K562 (cell line): ENCODE results near the gene PLAC8L1. TPM values are rescaled to one million over a fixed set of nuclear protein-coding genes. Genes with fewer than 3 reads are reported as not detected.

ENCODE experiments used
- ATAC-seq: fragments of 200-7000 bp; cut with Tn5 transposase; 3 replicates; pipeline ENCODE4 v1.9.1; 2020; ENCODE audit warnings: moderate library complexity
- BruUV-seq: library from RNA; stranded (reverse); fragments of 400-500 nt; replicated peaks from 2 replicates; lab custom pipeline; 2021; lab: Mats Ljungman, UMichigan
- CTCF ChIA-PET: fragments of 300-600 bp; formaldehyde crosslinking; extraction: SDS; loops from one replicate; lab custom pipeline; 2021; ENCODE audit warnings: low intra/inter-chr PET ratio; lab: Yijun Ruan, JAX
- POLR2A ChIA-PET: fragments of 300-600, 350-650 bp; sonication (Branson Sonifier 250); formaldehyde crosslinking; extraction: SDS; loops from one replicate; lab custom pipeline; 2021; ENCODE audit warnings: antibody characterized with exemption, inconsistent platforms; lab: Yijun Ruan, JAX
- DNase-seq, 4 experiments: peaks; one replicate each; pipeline versions ENCODE4 v3.0.0 to v3.0.0-alpha.2; 2011 to 2018; ENCODE audit warnings: low spot score in 3 of 4, mixed read lengths in 3 of 4; ENCODE audit errors: extremely low read depth in 1 of 4
- FAIRE-seq: peaks from 2 replicates; lab custom pipeline; 2011; peaks lifted over from hg19 to GRCh38; lab: Jason Lieb, UNC
- H2AFZ ChIP-seq: 2 replicates; pipeline ENCODE4 v1.6.0; 2011; ENCODE audit warnings: low read depth, low read length, control low read depth, inconsistent platforms
- H3K27ac ChIP-seq: fragments of 200-600 bp; 3 replicates; pipeline ENCODE4 v1.8.0; 2011; ENCODE audit warnings: low read depth, mild to moderate bottlenecking, control low read depth, inconsistent platforms, low read length, moderate library complexity, mixed read lengths; ENCODE audit errors: extremely low read depth
- H3K27me3 ChIP-seq, 2 experiments: fragments of 300-600 bp in 1 of 2; 2 replicates in 1 of 2; 3 replicates in 1 of 2; pipeline versions ENCODE4 v1.6.0 to v1.8.0; 2011; ENCODE audit warnings: inconsistent platforms in 2 of 2, low read length in 2 of 2, mild to moderate bottlenecking in 1 of 2, mixed read lengths in 1 of 2, moderate library complexity in 1 of 2; ENCODE audit not compliant: control insufficient read depth in 2 of 2, insufficient read depth in 2 of 2
- H3K36me3 ChIP-seq: fragments of 300-600 bp; 3 replicates; pipeline ENCODE4 v1.8.0; 2011; ENCODE audit warnings: mild to moderate bottlenecking, low read length, inconsistent platforms; ENCODE audit not compliant: control insufficient read depth, insufficient read depth
- H3K4me1 ChIP-seq, 2 experiments: fragments of 200-600 bp in 1 of 2; replicated peaks in 1 of 2; 2 replicates in 1 of 2; 3 replicates in 1 of 2; pipeline versions ENCODE4 v1.5.1 to v1.8.0; 2011; ENCODE audit warnings: inconsistent platforms in 2 of 2, low read length in 2 of 2, mild to moderate bottlenecking in 1 of 2, mixed read lengths in 1 of 2, moderate library complexity in 1 of 2; ENCODE audit not compliant: control insufficient read depth in 2 of 2, insufficient read depth in 2 of 2
- H3K4me2 ChIP-seq: 2 replicates; pipeline ENCODE4 v1.6.1; 2011; ENCODE audit warnings: low read length, control low read depth, inconsistent platforms, mixed read lengths; ENCODE audit not compliant: insufficient read depth
- H3K4me3 ChIP-seq: fragments of 200-600 bp; sonication (generic), shearing (Covaris generic); 2 replicates; pipeline ENCODE4 v1.5.1; 2016; ENCODE audit warnings: control low read depth, inconsistent platforms
- H3K79me2 ChIP-seq: fragments of 200-600 bp; 3 replicates; pipeline ENCODE4 v1.8.0; 2011; ENCODE audit warnings: low read length, inconsistent platforms; ENCODE audit not compliant: control insufficient read depth, insufficient read depth
- H3K9ac ChIP-seq, 2 experiments: 2 replicates each; pipeline versions ENCODE4 v1.6.0 to v1.6.1; 2011; ENCODE audit warnings: low read depth in 2 of 2, low read length in 2 of 2, control low read depth in 1 of 2, inconsistent platforms in 1 of 2, mild to moderate bottlenecking in 1 of 2, mixed read lengths in 1 of 2; ENCODE audit not compliant: insufficient read depth in 1 of 2
- H3K9me1 ChIP-seq: one replicate; pipeline ENCODE4 v1.6.0; 2011; ENCODE audit warnings: inconsistent platforms, mild to moderate bottlenecking, low read length, moderate library complexity; ENCODE audit not compliant: control insufficient read depth, insufficient read depth
- H3K9me3 ChIP-seq: replicated peaks from 2 replicates; pipeline ENCODE4 v1.5.1; 2011; ENCODE audit warnings: low read depth, low read length, inconsistent platforms; ENCODE audit not compliant: control insufficient read depth, insufficient read depth
- H4K20me1 ChIP-seq: replicated peaks from 2 replicates; pipeline ENCODE4 v1.6.1; 2011; ENCODE audit warnings: low read length, inconsistent platforms, mixed read lengths; ENCODE audit not compliant: control insufficient read depth, insufficient read depth
- CEBPB ChIP-seq: fragments of 450-650 bp; IDR thresholded peaks from 2 replicates; pipeline ENCODE4 v1.6.1; 2016; ENCODE audit warnings: missing genetic modification characterization, missing compliant biosample characterization
- DIDO1 ChIP-seq: fragments of 450-650 bp; IDR thresholded peaks from 2 replicates; pipeline ENCODE4 v1.6.1; 2016; ENCODE audit warnings: low read depth, missing biosample characterization, missing genetic modification characterization
- EP400 ChIP-seq: fragments of 450-650 bp; IDR thresholded peaks from 2 replicates; pipeline ENCODE4 v1.6.1; 2017; ENCODE audit warnings: antibody characterized with exemption, mild to moderate bottlenecking, moderate library complexity
- GTF2B ChIP-seq: IDR thresholded peaks from 2 replicates; pipeline ENCODE4 v1.6.1; 2011; ENCODE audit not compliant: insufficient read length; ENCODE audit errors: extremely low read depth
- GTF2E2 ChIP-seq: fragments of 200-800 bp; sonication (Bioruptor generic); IDR thresholded peaks from 2 replicates; pipeline ENCODE4 v1.6.1; 2016; ENCODE audit warnings: missing genetic modification characterization, missing compliant biosample characterization
- TFAM ChIP-seq: fragments of 250-450 bp; sonication (Bioruptor Pico); conservative IDR thresholded peaks from 2 replicates; pipeline ENCODE4 v1.5.0; 2021; ENCODE audit warnings: mild to moderate bottlenecking, moderate library complexity
- ZKSCAN8 ChIP-seq: fragments of 200-800 bp; sonication (Bioruptor generic); IDR thresholded peaks from 2 replicates; pipeline ENCODE4 v1.6.1; 2016; ENCODE audit warnings: missing genetic modification characterization, missing compliant biosample characterization
- ZNF184 ChIP-seq: sonication (generic); formaldehyde crosslinking; IDR thresholded peaks from 2 replicates; pipeline ENCODE4 v1.5.0; 2020; ENCODE audit warnings: missing genetic modification reagents
- WGBS: fragments of 100-300 bp; shearing (Covaris generic); methylation state at CpG from one replicate; pipeline ENCODE4 v1.1.6; 2016; ENCODE audit warnings: low coverage, mixed read lengths; ENCODE audit not compliant: insufficient coverage; ENCODE audit errors: missing lambda C conversion rate; 5-methylcytosine and 5-hydroxymethylcytosine counted together
- in situ Hi-C: fragments of 300-500 bp; cut with MboI; formaldehyde crosslinking; loops from 4 replicates; pipeline ENCODE4 v1.15.0; 2018; ENCODE audit warnings: inconsistent platforms, mixed read lengths
- intact Hi-C: fragments of 100-400 bp; cut with micrococcal nuclease; formaldehyde crosslinking; loops from 2 replicates; pipeline ENCODE4 v1.14.2; 2022
- polyA plus RNA-seq, 8 experiments: library from polyadenylated mRNA; depleted of rRNA in 4 of 8; stranded (reverse) in 5 of 8; unstranded in 3 of 8; fragments of >200 nt; fragmentation: Nextera tagmentation in 2 of 8; fragmentation: Illumina TruSeq in 1 of 8; extraction: Ambion mirVana in 2 of 8; extraction: Trizol in 1 of 8; gene quantifications; 2 replicates each; pipeline versions ENCODE4 v1.2.1 to v1.2.3, GENCODE V29; 2011 to 2014; ENCODE audit warnings: inconsistent platforms in 1 of 8, missing spikeins in 1 of 8
- total RNA-seq, 7 experiments: library from RNA; depleted of rRNA in 6 of 7; stranded (reverse); fragments of >200 nt in 6 of 7; fragmentation: Illumina TruSeq in 2 of 7; extraction: Trizol in 2 of 7; gene quantifications; 2 replicates each; pipeline versions ENCODE4 v1.2.1 to v1.2.3, GENCODE V29; 2011 to 2021; ENCODE audit warnings: low replicate concordance in 1 of 7

PLAC8L1 gene
- total and polyA plus RNA-seq, 9 of the 15 experiments (the other 6 are each of a cell fraction or from before 2014, with no cell fraction given): 0.10 to 0.43 (median 0.26) TPM; not detected in 3

DNA sequence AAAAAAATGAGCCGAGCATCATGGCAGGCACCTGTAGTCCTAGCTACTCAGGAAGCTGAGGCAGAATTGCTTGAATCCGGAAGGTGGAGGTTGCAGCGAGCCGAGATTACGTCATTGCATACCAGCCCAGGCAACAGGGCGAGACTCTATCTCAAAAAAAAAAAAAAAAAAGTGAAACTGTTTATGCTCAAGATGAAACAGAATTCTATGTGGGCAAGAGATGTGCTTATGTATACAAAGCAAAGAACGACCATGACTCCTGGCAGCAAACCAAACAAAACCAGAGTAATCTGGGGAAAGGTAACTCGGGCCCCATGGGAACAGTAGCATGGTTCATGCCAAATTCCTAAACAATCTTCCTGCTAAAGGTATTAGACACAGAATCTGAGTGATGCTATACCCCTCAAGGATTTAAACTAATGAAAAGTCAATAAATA is 32.6 kb upstream of the PLAC8L1 start:
- in situ Hi-C loops: no loop called here
- no peak overlapping the region for H3K27ac ChIP-seq

More for the DNA sequence above, 32.6 kb upstream of the PLAC8L1 start:
- DNase-seq (no peak), ATAC-seq (no peak), FAIRE-seq (no peak)
- BruUV-seq: no TSS peak
- no peaks in the 10 kb centered on the region for H4K20me1 ChIP-seq
- no peaks in the 10 kb centered on the region for H3K27me3 ChIP-seq
- WGBS: 95% methylated on average over 8 of the region's 8 CpGs
- H3K9me1 ChIP-seq: no peaks in the 10 kb centered on the region
- H3K79me2 ChIP-seq: no peaks in the 10 kb centered on the region
- no peak for TF ChIP-seq ZKSCAN8 (CRISPR knock-in tag)
- TF ChIP-seq TFAM (CRISPR knock-in tag): no peak
- no peak for TF ChIP-seq GTF2B
- TF ChIP-seq ZNF184: no peak
- TF ChIP-seq CEBPB (tag): 0 out of 2 replicates have a peak, but pooled peaks have one; percentile 19
- TF ChIP-seq EP400: no peak
- TF ChIP-seq DIDO1 (tag): no peak
- no peak for TF ChIP-seq GTF2E2 (tag)
- H3K4me3 ChIP-seq: no peak overlapping the region
- H3K9ac ChIP-seq: no peak overlapping the region
- H3K4me2 ChIP-seq: no peak overlapping the region
- ChIA-PET POLR2A (no interaction called here), CTCF (no interaction called here)
- H3K9me3 ChIP-seq: no peaks in the 10 kb centered on the region
- H3K36me3 ChIP-seq: peaks cover 95% of the 10 kb centered on the region
- no peak overlapping the region for H2AFZ ChIP-seq
- intact Hi-C loops: no loop called here
- H3K4me1 ChIP-seq: no peaks in the 10 kb centered on the region
